IMR-90 (cell line): ENCODE results near the gene EPAS1. TPM values are rescaled to one million over a fixed set of nuclear protein-coding genes. Genes with fewer than 3 reads are reported as not detected.

Source experiments
- ATAC-seq: fragments of 200-7000 bp; cut with Tn5 transposase; 2 replicates; pipeline ENCODE4 v1.9.1; 2020; ENCODE audit warnings: low read depth, mild to moderate bottlenecking, moderate library complexity
- BruUV-seq: library from RNA; stranded (reverse); fragments of 400-500 nt; replicated peaks from 2 replicates; lab custom pipeline; 2021; lab: Mats Ljungman, UMichigan
- CTCF ChIA-PET: fragments of 300-600 bp; formaldehyde crosslinking; extraction: SDS; loops from one replicate; lab custom pipeline; 2021; ENCODE audit warnings: antibody characterized with exemption; lab: Yijun Ruan, JAX
- POLR2A ChIA-PET: fragments of 300-600 bp; sonication (Branson Sonifier 250); formaldehyde crosslinking; loops from one replicate; lab custom pipeline; 2022; ENCODE audit warnings: antibody characterized with exemption; ENCODE audit not compliant: unreplicated experiment; lab: Charles Lee
- DNase-seq: peaks from one replicate; pipeline ENCODE4 v3.0.0; 2013
- H2AFZ ChIP-seq: replicated peaks from 2 replicates; pipeline ENCODE3; 2013; ENCODE audit warnings: low read length, mild to moderate bottlenecking; ENCODE audit not compliant: poor library complexity
- H2AK5ac ChIP-seq: 2 replicates; pipeline ENCODE4 v1.6.1; 2013; ENCODE audit warnings: low read depth, low read length, inconsistent platforms
- H2AK9ac ChIP-seq: replicated peaks from 2 replicates; pipeline ENCODE3; 2013; ENCODE audit warnings: mild to moderate bottlenecking, low read depth, low read length, moderate library complexity; ENCODE audit not compliant: poor library complexity
- H2BK120ac ChIP-seq: 2 replicates; pipeline ENCODE4 v1.6.1; 2013; ENCODE audit warnings: low read depth, low read length, inconsistent platforms
- H2BK15ac ChIP-seq: 3 replicates; pipeline ENCODE4 v1.6.1; 2013; ENCODE audit warnings: low read depth, low read length, inconsistent platforms
- H2BK20ac ChIP-seq: 2 replicates; pipeline ENCODE4 v1.6.1; 2013; ENCODE audit warnings: low read depth, mild to moderate bottlenecking, inconsistent platforms, low read length, moderate library complexity
- H2BK5ac ChIP-seq: 2 replicates; pipeline ENCODE4 v1.6.1; 2013; ENCODE audit warnings: mild to moderate bottlenecking, low read depth, low read length, inconsistent platforms; ENCODE audit not compliant: poor library complexity, severe bottlenecking
- H3K14ac ChIP-seq: replicated peaks from 2 replicates; pipeline ENCODE4 v1.6.1; 2013; ENCODE audit warnings: low read depth, low read length, inconsistent platforms
- H3K18ac ChIP-seq: 2 replicates; pipeline ENCODE4 v1.6.1; 2013; ENCODE audit warnings: low read depth, low read length, control low read depth
- H3K23ac ChIP-seq: 2 replicates; pipeline ENCODE4 v1.6.1; 2013; ENCODE audit warnings: low read depth, low read length, inconsistent platforms
- H3K27ac ChIP-seq: 2 replicates; pipeline ENCODE4 v1.5.1; 2013; ENCODE audit warnings: mild to moderate bottlenecking, control low read depth, low read length; ENCODE audit not compliant: insufficient read depth
- H3K27me3 ChIP-seq: 2 replicates; pipeline ENCODE4 v1.6.1; 2013; ENCODE audit warnings: low read length; ENCODE audit not compliant: control insufficient read depth, insufficient read depth
- H3K36me3 ChIP-seq: 2 replicates; pipeline ENCODE4 v1.6.1; 2013; ENCODE audit warnings: low read length, mixed read lengths; ENCODE audit not compliant: control insufficient read depth, insufficient read depth
- H3K4ac ChIP-seq: 2 replicates; pipeline ENCODE4 v1.6.1; 2013; ENCODE audit warnings: low read depth, low read length, inconsistent platforms
- H3K4me1 ChIP-seq: 2 replicates; pipeline ENCODE4 v1.6.1; 2013; ENCODE audit warnings: low read length, mixed read lengths; ENCODE audit not compliant: control insufficient read depth, insufficient read depth
- H3K4me2 ChIP-seq: 2 replicates; pipeline ENCODE4 v1.6.1; 2013; ENCODE audit warnings: low read depth, mild to moderate bottlenecking, control low read depth, low read length, moderate library complexity
- H3K4me3 ChIP-seq: 2 replicates; pipeline ENCODE4 v1.5.1; 2013; ENCODE audit warnings: low read depth, mild to moderate bottlenecking, control low read depth, low read length, moderate library complexity; ENCODE audit not compliant: insufficient read depth
- H3K56ac ChIP-seq: 2 replicates; pipeline ENCODE4 v1.6.1; 2013; ENCODE audit warnings: low read length, inconsistent platforms; ENCODE audit not compliant: insufficient read depth; ENCODE audit errors: extremely low read depth
- H3K79me1 ChIP-seq, 2 experiments: 2 replicates each; pipeline ENCODE4 v1.6.1; 2013; ENCODE audit warnings: low read length in 2 of 2, inconsistent platforms in 1 of 2, low read depth in 1 of 2
- H3K9ac ChIP-seq: 2 replicates; pipeline ENCODE4 v1.6.1; 2013; ENCODE audit warnings: low read depth, low read length, control low read depth
- H3K9me1 ChIP-seq: 2 replicates; pipeline ENCODE4 v1.6.1; 2013; ENCODE audit warnings: low read length, inconsistent platforms; ENCODE audit not compliant: insufficient read depth
- H3K9me3 ChIP-seq: 2 replicates; pipeline ENCODE4 v1.6.1; 2013; ENCODE audit warnings: low read length; ENCODE audit not compliant: control insufficient read depth, insufficient read depth
- H4K20me1 ChIP-seq: 2 replicates; pipeline ENCODE4 v1.6.1; 2013; ENCODE audit warnings: low read length, inconsistent platforms; ENCODE audit not compliant: insufficient read depth
- H4K5ac ChIP-seq: 2 replicates; pipeline ENCODE4 v1.6.1; 2013; ENCODE audit warnings: mild to moderate bottlenecking, low read depth, low read length, control low read depth
- H4K8ac ChIP-seq, 2 experiments: 2 replicates each; pipeline ENCODE4 v1.6.1; 2013; ENCODE audit warnings: low read depth in 2 of 2, low read length in 2 of 2, control low read depth in 1 of 2, inconsistent platforms in 1 of 2
- H4K91ac ChIP-seq: 2 replicates; pipeline ENCODE4 v1.6.1; 2013; ENCODE audit warnings: low read depth, low read length, inconsistent platforms; ENCODE audit not compliant: insufficient read depth
- BHLHE40 ChIP-seq: fragments of 150-350 bp; IDR thresholded peaks from 2 replicates; pipeline ENCODE4 v1.6.1; 2016; ENCODE audit warnings: mild to moderate bottlenecking, low read depth, low read length
- CEBPB ChIP-seq: IDR thresholded peaks from 2 replicates; pipeline ENCODE4 v1.6.1; 2012; ENCODE audit warnings: low read depth, low read length, improper control_type of control experiment
- CHD1 ChIP-seq: IDR thresholded peaks from 2 replicates; pipeline ENCODE4 v1.6.1; 2012; ENCODE audit warnings: low read depth, low read length, improper control_type of control experiment
- CTCF ChIP-seq: conservative IDR thresholded peaks from 2 replicates; pipeline ENCODE4 v1.5.1; 2012; ENCODE audit warnings: mild to moderate bottlenecking, low read depth, low read length, improper control_type of control experiment
- FOS ChIP-seq: fragments of 150-350 bp; IDR thresholded peaks from 2 replicates; pipeline ENCODE4 v1.6.1; 2016; ENCODE audit warnings: low read depth, low read length
- MAFK ChIP-seq: IDR thresholded peaks from 2 replicates; pipeline ENCODE4 v1.6.1; 2012; ENCODE audit warnings: low read depth, low read length, improper control_type of control experiment
- MAZ ChIP-seq: IDR thresholded peaks from 2 replicates; pipeline ENCODE4 v1.6.1; 2012; ENCODE audit warnings: low read depth, mild to moderate bottlenecking, low read length, improper control_type of control experiment, moderate library complexity, borderline replicate concordance
- MXI1 ChIP-seq: IDR thresholded peaks from 2 replicates; pipeline ENCODE4 v1.6.1; 2012; ENCODE audit warnings: low read depth, mild to moderate bottlenecking, low read length, moderate library complexity, borderline replicate concordance
- NFE2L2 ChIP-seq: fragments of 150-350 bp; IDR thresholded peaks from 2 replicates; pipeline ENCODE4 v1.6.1; 2016; ENCODE audit warnings: low read depth, mild to moderate bottlenecking, low read length
- POLR2A ChIP-seq: IDR thresholded peaks from 2 replicates; pipeline ENCODE4 v1.6.1; 2012; ENCODE audit warnings: mild to moderate bottlenecking, low read depth, low read length
- RAD21 ChIP-seq: IDR thresholded peaks from 2 replicates; pipeline ENCODE4 v1.6.1; 2012; ENCODE audit warnings: low read length, improper control_type of control experiment
- RCOR1 ChIP-seq: IDR thresholded peaks from 2 replicates; pipeline ENCODE4 v1.6.1; 2012; ENCODE audit warnings: mild to moderate bottlenecking, low read length, improper control_type of control experiment; ENCODE audit not compliant: insufficient replicate concordance
- RFX5 ChIP-seq: IDR thresholded peaks from 2 replicates; pipeline ENCODE4 v1.8.0; 2012; ENCODE audit warnings: low read depth, mild to moderate bottlenecking, low read length, moderate library complexity
- SMC3 ChIP-seq: fragments of 150-350 bp; IDR thresholded peaks from 2 replicates; pipeline ENCODE4 v1.6.1; 2016; ENCODE audit warnings: low read depth, mild to moderate bottlenecking, antibody characterized with exemption, low read length, moderate library complexity
- USF2 ChIP-seq: fragments of 150-350 bp; IDR thresholded peaks from 2 replicates; pipeline ENCODE4 v1.6.1; 2017; ENCODE audit warnings: mild to moderate bottlenecking, antibody characterized with exemption, low read length, low read depth
- WGBS, 2 experiments: methylation state at CpG; one replicate each; pipeline versions ENCODE4 v1.1.5 to v1.1.7; 2013; ENCODE audit warnings: missing lambda C conversion rate in 2 of 2; ENCODE audit not compliant: insufficient read length in 1 of 2; ENCODE audit errors: extremely low coverage in 2 of 2; 5-methylcytosine and 5-hydroxymethylcytosine counted together
- dilution Hi-C: fragments of 300-500 bp; cut with HindIII; formaldehyde crosslinking; loops from one replicate; pipeline ENCODE4 v1.14.3; 2018; ENCODE audit warnings: low sequenced_read_pairs; ENCODE audit not compliant: unreplicated experiment
- in situ Hi-C: fragments of 300-500 bp; cut with MboI; formaldehyde crosslinking; loops from 3 replicates; pipeline ENCODE4 v1.14.3; 2019; ENCODE audit warnings: low sequenced_read_pairs, inconsistent platforms, mixed read lengths
- intact Hi-C: fragments of 100-400 bp; cut with micrococcal nuclease; formaldehyde crosslinking; loops from 2 replicates; pipeline ENCODE4 v1.10.0; 2022
- polyA plus RNA-seq, 3 experiments: library from polyadenylated mRNA; depleted of rRNA; stranded (reverse); fragments of >200 nt; gene quantifications; 2 replicates each; pipeline ENCODE4 v1.2.3, GENCODE V29; 2012; ENCODE audit warnings: low replicate concordance in 1 of 3
- total RNA-seq: library from RNA; depleted of rRNA; stranded (reverse); fragments of >200 nt; gene quantifications from 2 replicates; pipeline ENCODE4 v1.2.3, GENCODE V29; 2012
- TF ChIP-seq, protein P1 (sequence below): fragments of 150-350 bp; IDR thresholded peaks from 2 replicates; pipeline ENCODE4 v1.6.1; 2016; ENCODE audit warnings: low read depth, mild to moderate bottlenecking, low read length, moderate library complexity, borderline replicate concordance

Gene EPAS1
- total and polyA plus RNA-seq, 2 of the 4 experiments (the other 2 are of a cell fraction), result 40.7 to 120 TPM

GRCh38 chr2:46416739-46417403, 119.7 kb downstream of the EPAS1 start:
- Histone ChIP-seq H2BK120ac (no peak overlapping the region), H4K20me1 (no peaks in the 10 kb centered on the region), H3K36me3 (no peaks in the 10 kb centered on the region), H3K27me3 (no peaks in the 10 kb centered on the region), H3K56ac (no peak overlapping the region), H2AFZ (no peak overlapping the region), H4K5ac (no peak overlapping the region), H2BK15ac (no peak overlapping the region), H3K4me2 (no peak overlapping the region), H4K8ac (no peak overlapping the region), H3K23ac (no peak overlapping the region), H3K27ac (no peak overlapping the region), H2BK20ac (no peak overlapping the region), H2AK9ac (no peak overlapping the region), H3K14ac (no peak overlapping the region), H3K9me3 (peaks cover 13% of the 10 kb centered on the region), H2AK5ac (no peak overlapping the region), H2BK5ac (no peak overlapping the region), H3K9ac (no peak overlapping the region), H3K4me1 (no peaks in the 10 kb centered on the region), H3K9me1 (no peaks in the 10 kb centered on the region), H3K4ac (no peak overlapping the region), H3K4me3 (no peak overlapping the region), H3K18ac (no peak overlapping the region), H3K79me1 (no peaks in the 10 kb centered on the region), H4K91ac (no peak overlapping the region)
- DNase-seq, result peak; percentile 36
- in situ Hi-C loops (no loop called here), dilution Hi-C loops (no loop called here), intact Hi-C loops (loop anchor here (2.0 to 5.0 kb wide), 2 partner anchors 14 to 740 kb away; no protein-coding TSS in a partner anchor)
- ATAC-seq, result 0 out of 2 replicates have a peak, but pooled peaks have one; percentile 27
- ChIA-PET POLR2A (no interaction called here), CTCF (interaction anchor here (1.0 kb wide), 1 partner anchor 20 kb away, joined by 3 read pairs; no protein-coding TSS in a partner anchor)
- no TSS peak for BruUV-seq
- 82% methylated on average over 2 of the region's 4 CpGs; no CpG with 5 or more reads in 1 of the 2 experiments for WGBS, 2 experiments
- TF ChIP-seq RAD21, result no peak
- no peak for TF ChIP-seq MAZ
- TF ChIP-seq CEBPB, result no peak
- TF ChIP-seq CHD1, result no peak
- no peak for TF ChIP-seq CTCF
- no peak for TF ChIP-seq RFX5
- no peak for TF ChIP-seq FOS
- no peak for TF ChIP-seq USF2
- TF ChIP-seq POLR2A, result no peak
- TF ChIP-seq BHLHE40, result no peak
- TF ChIP-seq, protein P1, sequence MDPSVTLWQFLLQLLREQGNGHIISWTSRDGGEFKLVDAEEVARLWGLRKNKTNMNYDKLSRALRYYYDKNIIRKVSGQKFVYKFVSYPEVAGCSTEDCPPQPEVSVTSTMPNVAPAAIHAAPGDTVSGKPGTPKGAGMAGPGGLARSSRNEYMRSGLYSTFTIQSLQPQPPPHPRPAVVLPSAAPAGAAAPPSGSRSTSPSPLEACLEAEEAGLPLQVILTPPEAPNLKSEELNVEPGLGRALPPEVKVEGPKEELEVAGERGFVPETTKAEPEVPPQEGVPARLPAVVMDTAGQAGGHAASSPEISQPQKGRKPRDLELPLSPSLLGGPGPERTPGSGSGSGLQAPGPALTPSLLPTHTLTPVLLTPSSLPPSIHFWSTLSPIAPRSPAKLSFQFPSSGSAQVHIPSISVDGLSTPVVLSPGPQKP, result no peak
- no peak for TF ChIP-seq SMC3
- no peak for TF ChIP-seq MAFK
- no peak for TF ChIP-seq MXI1
- TF ChIP-seq NFE2L2, result no peak
- TF ChIP-seq RCOR1, result no peak
